DOHH2 (cell line): Measurements from ENCODE around the gene SELP.
A peak's percentile ranks its signal among the peaks of the same experiment; 100 is the strongest.

Experiments used
- H3F3A ChIP-seq: fragments of 200-600 bp; sonication (generic), shearing (Covaris generic); 2 replicates; pipeline ENCODE4 v1.6.0; 2016; ENCODE audit warnings: antibody characterized with exemption, mild to moderate bottlenecking; ENCODE audit not compliant: control insufficient read depth, insufficient read depth
- H3K27ac ChIP-seq: fragments of 200-600 bp; sonication (generic); 2 replicates; pipeline ENCODE4 v1.5.1; 2014; ENCODE audit warnings: low read depth, mild to moderate bottlenecking, low read length, moderate library complexity
- H3K27me3 ChIP-seq: fragments of 200-600 bp; sonication (generic); 2 replicates; pipeline ENCODE4 v1.6.1; 2014; ENCODE audit warnings: mild to moderate bottlenecking, low read length, mixed read lengths; ENCODE audit not compliant: control insufficient read depth
- H3K36me3 ChIP-seq: fragments of 200-600 bp; sonication (generic); 2 replicates; pipeline ENCODE4 v1.6.1; 2014; ENCODE audit warnings: mild to moderate bottlenecking, low read length, moderate library complexity, mixed read lengths; ENCODE audit not compliant: control insufficient read depth
- H3K4me1 ChIP-seq: fragments of 200-600 bp; sonication (generic); 2 replicates; pipeline ENCODE4 v1.6.1; 2014; ENCODE audit warnings: mild to moderate bottlenecking, low read length, mixed read lengths; ENCODE audit not compliant: control insufficient read depth
- H3K4me2 ChIP-seq: fragments of 200-600 bp; sonication (generic); 2 replicates; pipeline ENCODE4 v1.6.0; 2014; ENCODE audit warnings: mild to moderate bottlenecking, low read length, moderate library complexity
- H3K4me3 ChIP-seq: fragments of 200-600 bp; sonication (generic); 2 replicates; pipeline ENCODE4 v1.5.1; 2014; ENCODE audit warnings: mild to moderate bottlenecking, low read length, mixed read lengths
- H3K79me2 ChIP-seq: fragments of 200-600 bp; sonication (generic); 2 replicates; pipeline ENCODE4 v1.6.1; 2014; ENCODE audit warnings: mild to moderate bottlenecking, low read length, mixed read lengths; ENCODE audit not compliant: control insufficient read depth
- H3K9me2 ChIP-seq: fragments of 200-600 bp; sonication (generic); replicated peaks from 2 replicates; pipeline ENCODE4 v1.6.1; 2014; ENCODE audit warnings: mild to moderate bottlenecking, low read length, mixed read lengths; ENCODE audit not compliant: control insufficient read depth
- H3K9me3 ChIP-seq: fragments of 200-600 bp; sonication (generic); 2 replicates; pipeline ENCODE4 v1.6.1; 2014; ENCODE audit warnings: antibody characterized with exemption, low read length, mixed read lengths; ENCODE audit not compliant: control insufficient read depth, insufficient read depth
- H4K20me1 ChIP-seq: fragments of 200-600 bp; sonication (generic); 2 replicates; pipeline ENCODE4 v1.6.0; 2014; ENCODE audit warnings: low read depth, mild to moderate bottlenecking, antibody characterized with exemption, low read length, moderate library complexity; ENCODE audit not compliant: control insufficient read depth, insufficient read depth
- EZH2phosphoT487 ChIP-seq: fragments of 200-600 bp; sonication (generic); IDR thresholded peaks from 2 replicates; pipeline ENCODE4 v1.6.1; 2017; ENCODE audit warnings: borderline replicate concordance, mild to moderate bottlenecking, antibody characterized with exemption, low read length, moderate library complexity, mixed read lengths
- TF ChIP-seq, protein P1 (sequence below): fragments of 200-600 bp; sonication (generic); IDR thresholded peaks from one replicate; pipeline ENCODE4 v1.5.1; 2014; ENCODE audit warnings: antibody characterized with exemption, mild to moderate bottlenecking, low read depth, low read length; ENCODE audit not compliant: poor library complexity, severe bottlenecking

The SELP gene

GRCh38 chr1:169561692-169562091 lies 68.2 kb downstream of the SELP start:
- H3K4me1 ChIP-seq = no peaks in the 10 kb centered on the region
- H3K36me3 ChIP-seq = no peaks in the 10 kb centered on the region
- H3K9me3 ChIP-seq = no peaks in the 10 kb centered on the region
- H3F3A ChIP-seq = no peaks in the 10 kb centered on the region
- H3K79me2 ChIP-seq = no peaks in the 10 kb centered on the region
- no peak overlapping the region for H3K4me3 ChIP-seq
- no peaks in the 10 kb centered on the region for H4K20me1 ChIP-seq
- peaks cover 26% of the 10 kb centered on the region; the same call in 1 of the 2 replicates for H3K27me3 ChIP-seq
- TF ChIP-seq EZH2phosphoT487 = no peak
- TF ChIP-seq, protein P1, sequence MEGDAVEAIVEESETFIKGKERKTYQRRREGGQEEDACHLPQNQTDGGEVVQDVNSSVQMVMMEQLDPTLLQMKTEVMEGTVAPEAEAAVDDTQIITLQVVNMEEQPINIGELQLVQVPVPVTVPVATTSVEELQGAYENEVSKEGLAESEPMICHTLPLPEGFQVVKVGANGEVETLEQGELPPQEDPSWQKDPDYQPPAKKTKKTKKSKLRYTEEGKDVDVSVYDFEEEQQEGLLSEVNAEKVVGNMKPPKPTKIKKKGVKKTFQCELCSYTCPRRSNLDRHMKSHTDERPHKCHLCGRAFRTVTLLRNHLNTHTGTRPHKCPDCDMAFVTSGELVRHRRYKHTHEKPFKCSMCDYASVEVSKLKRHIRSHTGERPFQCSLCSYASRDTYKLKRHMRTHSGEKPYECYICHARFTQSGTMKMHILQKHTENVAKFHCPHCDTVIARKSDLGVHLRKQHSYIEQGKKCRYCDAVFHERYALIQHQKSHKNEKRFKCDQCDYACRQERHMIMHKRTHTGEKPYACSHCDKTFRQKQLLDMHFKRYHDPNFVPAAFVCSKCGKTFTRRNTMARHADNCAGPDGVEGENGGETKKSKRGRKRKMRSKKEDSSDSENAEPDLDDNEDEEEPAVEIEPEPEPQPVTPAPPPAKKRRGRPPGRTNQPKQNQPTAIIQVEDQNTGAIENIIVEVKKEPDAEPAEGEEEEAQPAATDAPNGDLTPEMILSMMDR = no peak
- H3K27ac ChIP-seq = no peak overlapping the region
- H3K9me2 ChIP-seq = no peaks in the 10 kb centered on the region
- no peak overlapping the region for H3K4me2 ChIP-seq

GRCh38 chr1:169557131-169557530 lies 72.8 kb downstream of the SELP start:
- no peaks in the 10 kb centered on the region for H3K9me3 ChIP-seq
- peaks cover 27% of the 10 kb centered on the region for H3K27me3 ChIP-seq
- 0 out of 2 replicates have a peak, but pooled peaks cover 3% of the 10 kb centered on the region for H3K4me1 ChIP-seq
- no peaks in the 10 kb centered on the region for H3F3A ChIP-seq
- TF ChIP-seq EZH2phosphoT487 = no peak
- TF ChIP-seq, protein P1 = no peak
- H4K20me1 ChIP-seq = no peaks in the 10 kb centered on the region
- H3K4me2 ChIP-seq = no peak overlapping the region
- no peak overlapping the region for H3K27ac ChIP-seq
- H3K79me2 ChIP-seq = no peaks in the 10 kb centered on the region
- no peak overlapping the region for H3K4me3 ChIP-seq
- H3K9me2 ChIP-seq = no peaks in the 10 kb centered on the region
- no peaks in the 10 kb centered on the region for H3K36me3 ChIP-seq

GRCh38 chr1:169550294-169550693 lies 79.6 kb downstream of the SELP start:
- no peak overlapping the region for H3K4me3 ChIP-seq
- H3K4me2 ChIP-seq = no peak overlapping the region
- 0 out of 2 replicates have a peak, but pooled peaks cover 2% of the 10 kb centered on the region for H3K4me1 ChIP-seq
- no peaks in the 10 kb centered on the region for H3K36me3 ChIP-seq
- peaks cover 11% of the 10 kb centered on the region; the same call in 1 of the 2 replicates for H3K27me3 ChIP-seq
- no peaks in the 10 kb centered on the region for H3K9me3 ChIP-seq
- no peak overlapping the region for H3K27ac ChIP-seq
- H3K79me2 ChIP-seq = no peaks in the 10 kb centered on the region
- no peaks in the 10 kb centered on the region for H3K9me2 ChIP-seq
- H3F3A ChIP-seq = no peaks in the 10 kb centered on the region
- H4K20me1 ChIP-seq = no peaks in the 10 kb centered on the region
- TF ChIP-seq EZH2phosphoT487 = no peak
- TF ChIP-seq, protein P1 = peak; percentile 57
